ENCODE results near the gene ECEL1.
"Not testable (repeated sequence)": the region's sequence is repeated elsewhere in the genome, so short reads cannot be mapped to it uniquely, and the experiment has no call there.

The ECEL1 gene

GRCh38 chr2:232436381-232437194, 51.0 kb downstream of the ECEL1 start:
- H3K4me3 Mint-ChIP-seq, result no peak overlapping the region
- DNase-seq, result no peak
- H3K4me1 Mint-ChIP-seq, result no peaks in the 10 kb centered on the region
- no peaks in the 10 kb centered on the region for H3K9me3 Mint-ChIP-seq
- no peaks in the 10 kb centered on the region for H3K36me3 Mint-ChIP-seq
- CTCF ChIA-PET, result interaction anchor here (1.2 to 1.8 kb wide), 3 partner anchors 26 to 103 kb away, joined by 3 to 6 read pairs (median 5); no protein-coding TSS in a partner anchor
- H3K27me3 Mint-ChIP-seq, result peaks cover 21% of the 10 kb centered on the region
- no peak overlapping the region for H3K27ac Mint-ChIP-seq

- H3K9me3 Mint-ChIP-seq, result no peaks in the 10 kb centered on the region
- DNase-seq, result no peak
- no peaks in the 10 kb centered on the region for H3K4me1 Mint-ChIP-seq
- no peaks in the 10 kb centered on the region for H3K36me3 Mint-ChIP-seq
- peaks cover 21% of the 10 kb centered on the region for H3K27me3 Mint-ChIP-seq
- CTCF ChIA-PET, result interaction anchor here (1.0 kb wide), 2 partner anchors 11 to 514 kb away, joined by 3 read pairs; no protein-coding TSS in a partner anchor
- H3K27ac Mint-ChIP-seq, result no peak overlapping the region
- H3K4me3 Mint-ChIP-seq, result no peak overlapping the region
Observed at GRCh38 chr2:232435805-232436204, 51.8 kb downstream of the ECEL1 start.

GRCh38 chr2:232435375-232435648, 52.3 kb downstream of the ECEL1 start:
- Mint-ChIP-seq H3K4me1 (no peaks in the 10 kb centered on the region), H3K27ac (no peak overlapping the region), H3K27me3 (peaks cover 16% of the 10 kb centered on the region), H3K4me3 (no peak overlapping the region), H3K9me3 (no peaks in the 10 kb centered on the region), H3K36me3 (no peaks in the 10 kb centered on the region)
- DNase-seq, result no peak
- CTCF ChIA-PET, result interaction anchor here (1.0 to 1.1 kb wide), 3 partner anchors 12 to 513 kb away, joined by 3 read pairs; no protein-coding TSS in a partner anchor

GRCh38 chr2:232434563-232435374, 52.9 kb downstream of the ECEL1 start:
- Mint-ChIP-seq H3K9me3 (no peaks in the 10 kb centered on the region), H3K36me3 (no peaks in the 10 kb centered on the region), H3K27ac (no peak overlapping the region), H3K4me1 (no peaks in the 10 kb centered on the region), H3K27me3 (peaks cover 16% of the 10 kb centered on the region), H3K4me3 (no peak overlapping the region)
- CTCF ChIA-PET, result interaction anchor here (1.0 to 1.1 kb wide), 3 partner anchors 12 to 513 kb away, joined by 3 read pairs; no protein-coding TSS in a partner anchor
- no peak for DNase-seq

- Mint-ChIP-seq H3K4me1 (no peaks in the 10 kb centered on the region), H3K9me3 (no peaks in the 10 kb centered on the region), H3K27me3 (peaks cover 16% of the 10 kb centered on the region), H3K36me3 (no peaks in the 10 kb centered on the region), H3K27ac (no peak overlapping the region), H3K4me3 (no peak overlapping the region)
- CTCF ChIA-PET, result no interaction called here
- no peak for DNase-seq
Observed at GRCh38 chr2:232434091-232434490, 53.5 kb downstream of the ECEL1 start.

- H3K4me1 Mint-ChIP-seq, DNase-seq, H3K36me3 Mint-ChIP-seq, H3K27ac Mint-ChIP-seq, H3K9me3 Mint-ChIP-seq, CTCF ChIA-PET, H3K4me3 Mint-ChIP-seq: not testable (repeated sequence)
- H3K27me3 Mint-ChIP-seq, result peaks cover 16% of the 10 kb centered on the region
Observed at GRCh38 chr2:232433622-232434021, 54.0 kb downstream of the ECEL1 start.

GRCh38 chr2:232432598-232433184, 54.9 kb downstream of the ECEL1 start:
- no peaks in the 10 kb centered on the region for H3K9me3 Mint-ChIP-seq
- H3K4me3 Mint-ChIP-seq, result no peak overlapping the region
- DNase-seq, result no peak
- H3K4me1 Mint-ChIP-seq, result no peaks in the 10 kb centered on the region
- no peaks in the 10 kb centered on the region for H3K36me3 Mint-ChIP-seq
- peaks cover 11% of the 10 kb centered on the region for H3K27me3 Mint-ChIP-seq
- CTCF ChIA-PET, result no interaction called here
- no peak overlapping the region for H3K27ac Mint-ChIP-seq

- Mint-ChIP-seq H3K4me1 (no peaks in the 10 kb centered on the region), H3K27ac (no peak overlapping the region), H3K36me3 (no peaks in the 10 kb centered on the region), H3K27me3 (peaks cover 11% of the 10 kb centered on the region), H3K4me3 (no peak overlapping the region), H3K9me3 (no peaks in the 10 kb centered on the region)
- CTCF ChIA-PET, result no interaction called here
- DNase-seq, result no peak
Observed at GRCh38 chr2:232431705-232432590, 55.7 kb downstream of the ECEL1 start.
